GM18951 (cell line): ENCODE results near the gene FAM168A.

Source experiments
- POLR2A ChIP-seq: IDR thresholded peaks from 4 replicates; pipeline ENCODE4 v1.6.1; 2011; ENCODE audit warnings: mild to moderate bottlenecking; ENCODE audit not compliant: insufficient read length, insufficient read depth; ENCODE audit errors: extremely low read depth
- in situ Hi-C: fragments of 300-500 bp; cut with MboI; formaldehyde crosslinking; loops from one replicate; pipeline ENCODE4 v1.12.0; 2022; ENCODE audit warnings: low sequenced_read_pairs, mixed read lengths, inconsistent platforms; ENCODE audit not compliant: unreplicated experiment

FAM168A gene

DNA sequence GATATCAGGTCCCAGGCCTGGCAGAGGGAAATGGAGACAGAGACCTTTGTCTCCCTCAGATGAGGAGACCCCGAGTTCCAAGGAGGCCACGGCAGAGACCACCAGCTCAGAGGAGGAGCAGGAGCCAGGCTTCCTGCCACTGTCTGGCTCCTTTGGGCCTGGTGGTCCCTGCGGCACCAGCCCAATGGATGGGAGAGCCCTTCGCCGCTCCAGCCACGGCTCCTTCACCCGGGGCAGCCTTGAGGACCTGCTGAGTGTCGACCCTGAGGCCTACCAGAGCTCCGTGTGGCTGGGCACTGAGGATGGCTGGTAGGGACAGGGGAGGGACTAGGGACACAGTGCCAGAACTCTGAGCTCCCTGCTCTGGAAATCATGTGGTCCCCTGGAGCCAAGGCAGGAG, 234.8 kb downstream of the FAM168A start:
- in situ Hi-C loops, result no loop called here
- no peak for TF ChIP-seq POLR2A

DNA sequence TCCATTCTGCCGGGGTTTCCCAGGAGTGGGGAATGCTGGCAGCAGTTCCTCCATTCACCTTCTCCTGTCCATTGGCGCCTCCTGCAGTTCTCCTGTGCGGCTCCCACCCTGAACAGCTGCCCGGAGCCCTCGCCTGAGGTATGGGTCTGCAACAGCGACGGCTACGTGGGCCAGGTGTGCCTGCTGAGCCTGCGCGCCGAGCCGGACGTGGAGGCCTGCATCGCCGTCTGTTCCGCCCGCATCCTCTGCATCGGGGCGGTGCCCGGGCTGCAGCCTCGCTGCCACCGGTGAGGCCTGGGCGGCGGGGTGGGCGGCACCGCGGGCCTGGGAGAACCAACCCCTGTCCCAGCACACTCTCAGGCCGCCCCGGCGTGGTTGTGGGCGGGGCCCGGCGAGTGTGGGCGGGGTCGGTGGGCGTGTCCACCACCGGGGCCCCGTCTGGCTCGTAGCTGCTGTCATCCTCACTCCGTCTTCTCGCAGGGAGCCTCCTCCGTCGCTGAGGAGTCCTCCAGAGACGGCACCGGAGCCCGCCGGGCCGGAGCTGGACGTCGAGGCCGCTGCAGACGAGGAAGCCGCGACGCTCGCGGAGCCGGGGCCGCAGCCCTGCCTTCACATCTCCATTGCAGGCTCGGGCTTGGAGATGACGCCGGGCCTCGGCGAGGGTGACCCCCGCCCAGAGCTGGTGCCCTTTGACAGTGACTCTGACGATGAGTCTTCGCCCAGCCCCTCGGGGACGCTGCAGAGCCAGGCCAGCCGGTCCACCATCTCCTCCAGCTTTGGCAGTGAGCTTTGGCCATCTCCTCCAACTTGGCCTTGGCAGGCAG, 235.7 kb downstream of the FAM168A start:
- in situ Hi-C loops, result no loop called here
- TF ChIP-seq POLR2A, result no peak

DNA sequence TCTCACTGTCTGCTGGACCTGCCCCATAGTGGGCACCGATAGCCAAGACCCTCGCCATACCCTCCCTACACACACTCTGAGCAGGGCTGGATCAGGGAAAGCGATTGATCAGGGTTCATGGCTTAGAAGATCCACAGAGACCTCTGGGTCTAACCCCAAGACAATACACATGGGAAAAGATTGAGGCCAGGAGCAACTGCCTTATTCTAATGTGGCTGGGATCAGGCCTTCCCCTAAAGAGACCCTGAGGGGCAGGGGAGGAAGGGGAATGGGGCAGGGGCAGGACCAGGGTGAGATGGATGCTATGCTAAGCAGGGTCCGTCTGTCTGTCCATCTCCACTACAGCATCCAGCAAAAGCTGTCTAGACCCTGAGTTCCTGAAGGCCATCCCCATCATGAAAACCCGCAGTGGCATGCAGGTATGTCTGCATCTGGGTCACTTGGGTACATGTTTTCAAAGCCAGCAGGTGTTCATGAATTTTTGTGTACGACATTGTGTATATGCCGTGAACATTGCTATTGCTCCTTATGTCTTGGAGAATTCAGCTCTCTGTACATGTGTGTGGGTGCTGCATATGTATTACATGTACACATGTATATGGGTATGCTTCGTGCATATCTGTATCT, 237.1 kb downstream of the FAM168A start:
- in situ Hi-C loops, result no loop called here

DNA sequence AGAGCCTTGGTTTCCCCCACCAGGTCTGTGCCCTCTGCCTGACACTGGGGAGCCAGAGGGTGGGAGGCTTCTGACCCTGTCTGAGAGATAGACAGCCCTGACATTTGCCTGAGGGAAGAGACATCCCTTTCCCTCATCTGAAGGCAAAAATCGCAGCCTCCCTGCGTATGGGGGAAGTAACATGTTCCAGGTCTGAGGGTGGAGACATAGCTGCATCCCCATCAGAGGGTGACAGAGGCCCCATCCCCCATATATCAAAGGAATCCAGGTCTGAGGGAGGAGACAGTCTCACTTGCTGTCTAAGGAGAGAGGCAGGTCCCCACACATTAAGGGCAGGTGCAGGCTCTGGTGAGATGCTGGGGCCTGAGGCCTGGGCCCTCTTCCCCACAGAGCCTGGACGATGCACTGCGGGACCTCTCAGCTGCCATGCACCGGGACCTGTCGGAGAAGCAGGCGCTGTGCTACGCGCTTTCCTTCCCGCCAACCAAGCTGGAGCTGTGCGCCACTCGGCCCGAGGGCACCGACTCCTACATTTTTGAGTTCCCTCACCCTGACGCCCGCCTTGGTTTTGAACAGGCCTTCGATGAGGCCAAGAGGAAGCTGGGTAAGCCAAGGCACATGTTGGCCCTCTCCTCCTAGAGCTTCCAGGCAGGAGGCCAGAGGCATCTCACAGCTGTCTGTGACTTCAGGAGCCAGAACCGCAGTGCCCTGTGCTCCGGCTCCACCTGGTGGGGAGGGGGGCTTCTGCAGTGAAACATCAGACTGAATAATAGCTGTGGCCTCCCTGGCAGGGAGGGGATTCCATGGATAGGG, 237.8 kb downstream of the FAM168A start:
- no peak for TF ChIP-seq POLR2A

More for the DNA sequence above, 237.1 kb downstream of the FAM168A start:
- no peak for TF ChIP-seq POLR2A

DNA sequence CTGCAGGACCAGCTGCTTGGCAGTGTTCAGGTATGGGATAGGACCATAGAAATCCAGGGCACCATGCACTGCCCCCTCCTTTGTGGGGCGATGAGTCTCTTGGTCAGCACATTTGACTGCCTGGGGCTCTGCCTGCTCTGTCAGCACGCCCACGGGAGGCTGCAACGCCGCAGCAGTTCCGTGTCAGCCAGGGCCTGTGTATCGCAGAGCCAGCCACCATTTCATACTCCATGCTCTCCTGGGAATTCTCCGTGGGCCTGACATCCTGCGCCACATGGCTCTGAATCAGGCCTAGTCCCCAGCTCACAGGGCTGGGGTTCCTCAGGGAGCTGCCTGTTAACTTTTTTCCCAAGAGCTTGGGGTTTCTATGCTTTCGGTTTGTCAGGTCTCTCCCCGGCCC, 238.6 kb downstream of the FAM168A start:
- no peak for TF ChIP-seq POLR2A
- in situ Hi-C loops, result no loop called here

More for the DNA sequence above, 237.8 kb downstream of the FAM168A start:
- in situ Hi-C loops, result no loop called here

DNA sequence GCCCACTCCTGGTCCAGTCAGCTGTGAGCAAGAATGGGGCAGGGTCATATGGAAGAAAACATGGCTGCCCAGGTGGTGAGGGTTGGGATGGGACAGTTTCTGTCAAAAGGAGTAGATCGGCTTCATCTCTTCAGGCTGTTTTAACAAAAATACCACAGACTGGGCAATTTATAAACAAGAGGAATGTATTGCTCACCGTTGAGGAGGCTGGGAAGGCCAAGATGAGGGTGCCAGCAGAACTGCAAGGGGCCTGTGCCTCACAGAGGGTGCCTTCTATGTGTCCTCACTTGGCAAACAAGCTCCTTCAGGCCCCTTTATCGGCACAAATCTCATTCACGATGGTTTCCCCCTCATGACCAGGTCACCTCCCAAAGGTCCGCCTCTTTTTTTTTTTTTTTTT, 239.8 kb downstream of the FAM168A start:
- in situ Hi-C loops, result no loop called here
- TF ChIP-seq POLR2A, result no peak

DNA sequence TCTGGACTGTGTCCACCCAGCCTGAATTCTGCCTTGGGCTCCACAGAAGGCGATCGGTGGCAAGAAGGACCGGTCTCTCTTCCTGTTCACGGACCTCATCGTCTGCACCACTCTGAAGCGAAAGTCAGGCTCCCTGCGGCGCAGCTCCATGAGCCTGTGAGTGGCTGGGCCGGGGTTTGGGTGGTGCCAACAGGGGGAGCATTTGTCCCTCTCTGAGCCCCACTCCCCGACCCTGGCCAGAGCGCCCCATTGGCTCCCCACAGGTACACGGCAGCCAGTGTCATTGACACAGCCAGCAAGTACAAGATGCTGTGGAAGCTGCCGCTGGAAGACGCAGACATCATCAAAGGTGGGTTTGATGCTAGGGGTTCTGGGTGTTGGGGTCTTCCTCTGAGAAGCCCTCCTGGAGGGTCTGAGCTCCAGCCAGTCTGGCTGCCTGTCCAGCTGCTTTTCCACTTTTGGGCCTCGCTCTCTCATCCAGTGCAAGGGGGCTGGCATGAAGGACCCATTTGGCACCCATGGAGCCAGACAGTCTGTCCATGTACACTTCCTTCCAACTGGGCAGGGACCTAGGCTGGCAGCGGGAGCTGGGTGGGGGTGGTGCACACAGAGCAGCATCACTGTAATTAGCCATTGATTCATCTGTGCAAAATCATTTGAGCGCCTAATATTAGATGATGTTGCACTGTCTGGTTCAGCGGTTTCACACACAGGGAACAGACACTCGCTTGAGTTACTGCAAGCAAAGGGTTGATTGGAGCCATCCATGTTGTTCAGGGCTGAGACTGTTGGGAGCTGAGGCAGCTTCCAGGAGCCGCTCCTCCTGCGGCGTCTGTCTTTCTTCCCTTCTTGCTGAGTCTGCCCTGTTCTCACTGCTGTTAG, 240.7 kb downstream of the FAM168A start:
- in situ Hi-C loops, result no loop called here
- TF ChIP-seq POLR2A, result no peak

DNA sequence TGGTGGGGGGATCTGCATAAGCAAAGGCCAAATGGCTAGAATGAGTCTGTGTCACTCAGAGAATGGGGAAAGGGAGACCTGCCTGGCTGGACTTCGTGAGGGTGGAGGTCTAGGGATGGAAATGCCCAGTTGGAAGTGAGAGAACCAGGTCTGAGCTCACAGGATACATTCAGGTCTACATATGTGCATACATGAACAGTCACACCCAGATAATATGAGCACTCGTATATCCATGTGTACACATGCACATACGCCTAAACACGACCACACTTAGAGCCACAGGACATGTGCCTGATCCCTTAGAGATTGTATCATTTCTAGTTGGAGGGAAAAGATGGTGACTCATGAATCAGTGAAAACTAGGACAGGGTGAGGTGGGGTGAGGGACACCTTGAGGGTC, 242.8 kb downstream of the FAM168A start:
- in situ Hi-C loops, result no loop called here
- no peak for TF ChIP-seq POLR2A

DNA sequence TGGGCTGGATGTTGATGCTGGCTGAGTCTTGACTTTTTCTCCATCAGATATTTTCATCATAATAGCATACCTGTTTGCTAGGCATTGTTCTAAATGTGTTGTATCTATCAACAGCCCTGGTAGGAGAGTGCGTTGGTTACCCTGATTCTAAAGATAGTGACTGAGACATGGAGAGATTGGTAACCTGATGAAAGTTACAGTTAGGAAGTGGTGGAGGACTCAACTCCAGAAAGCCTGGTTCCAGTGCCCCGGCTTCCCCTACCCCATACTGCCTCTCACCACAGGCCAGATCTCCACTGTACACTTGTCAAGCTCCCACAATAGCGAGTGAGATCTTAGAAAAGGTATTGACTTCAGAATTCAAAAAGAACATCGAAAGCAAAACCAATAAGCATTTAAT, 244.5 kb downstream of the FAM168A start:
- in situ Hi-C loops, result loop anchor here (5.0 kb wide), 1 partner anchor 309 kb away; no protein-coding TSS in a partner anchor
- TF ChIP-seq POLR2A, result no peak

DNA sequence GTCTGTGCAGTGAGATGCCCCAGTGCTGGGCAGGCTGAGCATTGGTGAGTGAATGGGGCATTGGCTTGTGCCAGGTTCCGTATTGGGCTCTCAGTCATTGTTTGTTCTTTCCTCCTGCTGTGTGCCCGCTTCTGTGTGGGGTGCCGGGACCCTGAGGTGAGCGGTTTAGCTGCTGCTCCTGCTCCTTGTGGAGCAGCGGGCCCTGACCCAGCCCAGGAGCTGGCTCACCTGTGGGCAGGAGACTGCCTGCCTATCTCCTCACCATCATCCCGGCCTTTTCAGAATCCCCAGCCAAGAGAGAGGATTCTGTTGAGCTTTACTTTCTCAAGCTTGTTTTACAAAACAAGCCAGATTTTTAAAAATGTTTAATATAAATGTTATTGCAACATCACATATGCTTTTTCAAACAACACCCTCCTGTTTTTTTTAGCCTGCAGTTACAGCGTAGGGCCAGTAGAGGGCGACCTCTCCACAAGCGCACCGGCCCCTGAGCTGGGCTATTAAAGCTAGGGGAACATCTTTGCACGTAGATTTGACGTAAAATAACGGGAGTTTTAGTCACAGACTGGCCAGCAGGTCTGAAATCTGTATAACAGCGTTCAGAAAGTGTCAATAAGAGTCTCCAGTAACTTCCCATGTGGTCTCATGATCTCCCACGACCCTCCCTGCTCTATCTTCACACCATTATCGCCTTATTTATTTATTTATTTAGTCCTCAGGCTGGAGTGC, 246.8 kb downstream of the FAM168A start:
- in situ Hi-C loops, result loop anchor here (5.0 kb wide), 1 partner anchor 311 kb away; no protein-coding TSS in a partner anchor
- no peak for TF ChIP-seq POLR2A
